Loucy (cell line): ENCODE results near the gene SLC35F3.

Source experiments
- H2AFZ ChIP-seq: fragments of 200-600 bp; sonication (generic); 2 replicates; pipeline ENCODE4 v1.6.0; 2016; ENCODE audit warnings: antibody characterized with exemption, mild to moderate bottlenecking, low read length, moderate library complexity
- H3F3A ChIP-seq: fragments of 200-600 bp; 2 replicates; pipeline ENCODE4 v1.6.0; 2016; ENCODE audit warnings: antibody characterized with exemption, low read depth, mild to moderate bottlenecking
- H3K27me3 ChIP-seq: fragments of 200-600 bp; sonication (generic); 2 replicates; pipeline ENCODE4 v1.6.1; 2014; ENCODE audit warnings: low read length, mild to moderate bottlenecking; ENCODE audit not compliant: insufficient read depth, poor library complexity, severe bottlenecking
- H3K36me3 ChIP-seq: fragments of 200-600 bp; sonication (generic); 2 replicates; pipeline ENCODE4 v1.6.1; 2016; ENCODE audit warnings: low read length; ENCODE audit not compliant: insufficient read depth
- H3K4me1 ChIP-seq: fragments of 200-600 bp; sonication (generic); 2 replicates; pipeline ENCODE4 v1.5.1; 2014; ENCODE audit warnings: low read length, mild to moderate bottlenecking; ENCODE audit not compliant: insufficient read depth, poor library complexity, severe bottlenecking
- H3K4me2 ChIP-seq: fragments of 200-600 bp; sonication (generic); 2 replicates; pipeline ENCODE4 v1.6.0; 2014; ENCODE audit warnings: antibody characterized with exemption, low read length, low read depth, mild to moderate bottlenecking; ENCODE audit not compliant: poor library complexity, severe bottlenecking
- H3K4me3 ChIP-seq: fragments of 200-600 bp; sonication (generic); 2 replicates; pipeline ENCODE4 v1.5.1; 2014; ENCODE audit warnings: low read length, mild to moderate bottlenecking, mixed read lengths; ENCODE audit not compliant: poor library complexity, severe bottlenecking
- H3K79me2 ChIP-seq: fragments of 200-600 bp; sonication (generic); 2 replicates; pipeline ENCODE4 v1.6.1; 2014; ENCODE audit warnings: low read length; ENCODE audit not compliant: insufficient read depth
- H3K9ac ChIP-seq: fragments of 200-600 bp; sonication (generic); 2 replicates; pipeline ENCODE4 v1.6.0; 2014; ENCODE audit warnings: mild to moderate bottlenecking, low read depth, low read length, moderate library complexity; ENCODE audit not compliant: poor library complexity, severe bottlenecking
- H3K9me2 ChIP-seq: fragments of 200-600 bp; sonication (generic); replicated peaks from 2 replicates; pipeline ENCODE4 v1.6.1; 2016; ENCODE audit warnings: low read depth, low read length, mixed read lengths
- H3K9me3 ChIP-seq: fragments of 200-600 bp; sonication (generic); 2 replicates; pipeline ENCODE4 v1.6.1; 2014; ENCODE audit warnings: mild to moderate bottlenecking, antibody characterized with exemption, low read length, low read depth; ENCODE audit not compliant: insufficient read depth
- H4K20me1 ChIP-seq: fragments of 200-600 bp; sonication (generic); 2 replicates; pipeline ENCODE4 v1.6.0; 2014; ENCODE audit warnings: antibody characterized with exemption, low read length, mild to moderate bottlenecking; ENCODE audit not compliant: insufficient read depth, poor library complexity, severe bottlenecking
- CTCF ChIP-seq: fragments of 200-600 bp; sonication (generic); conservative IDR thresholded peaks from 2 replicates; pipeline ENCODE4 v1.5.1; 2014; ENCODE audit warnings: mild to moderate bottlenecking, antibody characterized with exemption, low read length
- EZH2phosphoT487 ChIP-seq: fragments of 200-600 bp; IDR thresholded peaks from 2 replicates; pipeline ENCODE4 v1.6.1; 2018; ENCODE audit warnings: antibody characterized with exemption, mild to moderate bottlenecking, moderate library complexity, borderline replicate concordance

Gene SLC35F3

GRCh38 chr1:234279021-234279420, 374.5 kb downstream of the SLC35F3 start:
- H3K9me2 ChIP-seq: no peaks in the 10 kb centered on the region
- H3K4me1 ChIP-seq: no peaks in the 10 kb centered on the region
- TF ChIP-seq EZH2phosphoT487 (no peak), CTCF (no peak)
- H3K36me3 ChIP-seq: no peaks in the 10 kb centered on the region
- H3K4me2 ChIP-seq: no peak overlapping the region
- no peak overlapping the region for H3K9ac ChIP-seq
- H3K9me3 ChIP-seq: no peaks in the 10 kb centered on the region
- H3F3A ChIP-seq: no peaks in the 10 kb centered on the region
- no peaks in the 10 kb centered on the region for H4K20me1 ChIP-seq
- no peak overlapping the region for H3K4me3 ChIP-seq
- no peaks in the 10 kb centered on the region for H3K27me3 ChIP-seq
- no peaks in the 10 kb centered on the region for H3K79me2 ChIP-seq
- no peak overlapping the region for H2AFZ ChIP-seq

GRCh38 chr1:234280500-234280899, 376.0 kb downstream of the SLC35F3 start:
- H3K9me2 ChIP-seq: no peaks in the 10 kb centered on the region
- TF ChIP-seq EZH2phosphoT487: no peak
- TF ChIP-seq CTCF: no peak
- H3K4me2 ChIP-seq: no peak overlapping the region
- H3K4me3 ChIP-seq: no peak overlapping the region
- no peaks in the 10 kb centered on the region for H3K79me2 ChIP-seq
- H3K9me3 ChIP-seq: no peaks in the 10 kb centered on the region
- no peaks in the 10 kb centered on the region for H4K20me1 ChIP-seq
- no peaks in the 10 kb centered on the region for H3K4me1 ChIP-seq
- H3K9ac ChIP-seq: no peak overlapping the region
- no peaks in the 10 kb centered on the region for H3K36me3 ChIP-seq
- H3F3A ChIP-seq: no peaks in the 10 kb centered on the region
- no peaks in the 10 kb centered on the region for H3K27me3 ChIP-seq
- H2AFZ ChIP-seq: no peak overlapping the region

GRCh38 chr1:234281826-234282489, 377.5 kb downstream of the SLC35F3 start:
- no peak for TF ChIP-seq CTCF
- TF ChIP-seq EZH2phosphoT487: no peak
- Histone ChIP-seq H3K4me3 (no peak overlapping the region), H3F3A (no peaks in the 10 kb centered on the region)

More at GRCh38 chr1:234281826-234282489, 377.5 kb downstream of the SLC35F3 start:
- Histone ChIP-seq H3K79me2 (no peaks in the 10 kb centered on the region), H2AFZ (no peak overlapping the region), H3K4me1 (no peaks in the 10 kb centered on the region), H3K27me3 (no peaks in the 10 kb centered on the region), H3K9ac (no peak overlapping the region), H3K4me2 (no peak overlapping the region), H3K9me3 (no peaks in the 10 kb centered on the region), H3K36me3 (no peaks in the 10 kb centered on the region), H4K20me1 (no peaks in the 10 kb centered on the region), H3K9me2 (no peaks in the 10 kb centered on the region)
